Measurements from ENCODE around the gene NRF1.
"Not testable (repeated sequence)": the region's sequence is repeated elsewhere in the genome, so short reads cannot be mapped to it uniquely, and the experiment has no call there.

NRF1 gene

DNA sequence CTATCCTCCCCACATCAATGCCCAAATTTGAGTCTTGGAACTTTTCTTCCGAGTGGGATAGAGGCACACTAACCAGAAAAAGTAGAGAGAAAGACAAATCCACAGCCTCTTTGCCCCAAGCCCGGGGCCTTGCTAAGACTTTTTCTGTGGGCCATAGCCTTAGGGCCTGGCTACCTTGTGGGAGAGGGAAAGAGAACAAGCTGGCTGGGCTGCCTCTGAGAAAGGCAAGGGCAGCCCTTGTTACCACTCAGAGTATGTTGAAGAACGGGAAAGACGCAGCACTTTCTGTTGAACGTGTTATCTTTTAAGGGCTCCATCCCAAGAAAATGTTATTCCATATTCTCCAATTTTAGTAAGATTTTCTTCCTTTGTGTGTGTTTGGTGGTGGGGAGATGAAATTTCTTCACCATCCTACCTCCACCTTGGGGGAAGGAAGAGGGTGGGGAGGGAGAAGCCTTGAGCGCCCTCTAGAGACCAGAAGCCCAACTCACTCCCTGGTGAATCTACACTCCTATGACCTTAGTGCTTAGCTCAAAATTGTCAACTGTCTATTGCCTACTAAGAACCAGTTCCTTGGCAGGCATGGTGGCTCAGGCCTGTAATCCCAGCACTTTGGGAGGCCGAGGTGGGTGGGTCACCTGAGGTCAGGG is 3.9 kb upstream of the NRF1 start:
- DNase-seq, result peak; percentile 24

DNA sequence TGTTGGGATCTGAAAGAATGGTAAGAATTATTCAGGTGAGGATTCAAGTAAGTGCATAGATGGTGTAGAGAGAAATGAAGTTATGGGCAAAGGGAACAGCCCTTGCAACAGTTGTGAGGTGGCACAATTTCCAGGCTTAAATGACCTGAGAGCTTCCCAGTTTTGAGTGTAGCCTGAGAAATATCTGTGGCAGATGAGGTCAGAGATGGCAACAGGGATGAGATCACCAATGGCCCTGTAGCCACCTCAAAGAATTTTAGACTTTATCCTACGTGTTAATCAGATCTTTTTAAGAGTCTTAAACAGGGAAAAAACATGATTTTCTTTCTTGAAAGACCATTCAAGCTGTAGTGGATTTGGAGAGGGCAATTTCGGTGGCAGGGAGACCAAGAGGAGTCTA is 1.9 kb upstream of the NRF1 start:
- no peak for DNase-seq

DNA sequence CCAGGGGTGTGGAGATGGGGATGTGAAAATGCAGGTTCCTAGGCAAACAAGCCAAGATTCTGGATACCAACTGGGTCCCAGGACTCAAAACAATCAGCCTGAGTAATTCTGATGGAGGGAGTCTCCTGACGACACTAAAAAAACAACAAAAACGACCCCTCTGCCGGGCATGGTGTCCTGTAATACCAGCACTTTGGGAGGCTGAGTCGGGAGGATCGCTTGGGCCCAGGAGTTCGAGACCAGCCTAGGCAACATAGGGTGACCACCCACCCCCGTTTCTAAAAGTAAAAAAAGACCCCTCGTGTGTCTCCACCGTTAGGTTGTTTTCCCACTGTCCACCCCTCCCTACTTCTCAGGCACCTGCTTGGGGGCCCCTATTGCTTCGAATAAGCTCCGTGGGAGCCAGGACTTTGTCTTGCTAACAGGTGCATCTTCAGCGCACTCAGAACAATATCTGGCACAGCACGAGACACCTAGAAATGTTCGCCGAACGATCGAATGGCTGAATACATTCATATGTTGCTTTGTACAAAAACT is 743 bp upstream of the NRF1 start:
- DNase-seq, result no peak

GRCh38 chr7:129612112-129613015 is 844 bp downstream of the NRF1 start:
- peak; percentile 25 for DNase-seq

DNA sequence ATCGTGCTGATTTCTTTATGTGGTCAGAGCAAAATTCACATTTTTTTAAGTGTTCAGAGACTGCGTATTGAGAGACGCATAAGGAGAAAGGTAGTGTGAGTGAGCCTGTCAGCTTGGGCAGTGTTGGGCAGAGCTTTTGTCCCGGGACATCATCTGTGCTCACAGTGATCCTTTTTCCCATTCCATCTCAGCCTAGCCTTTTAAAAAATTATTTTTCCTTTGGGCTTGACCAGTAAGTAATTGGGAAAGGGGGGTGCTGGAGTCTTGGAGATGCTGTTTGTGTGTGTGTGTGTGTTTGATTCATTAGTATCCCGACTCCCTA is 1.5 kb downstream of the NRF1 start:
- DNase-seq, result no peak

GRCh38 chr7:129615018-129615417 is 3.5 kb downstream of the NRF1 start:
- DNase-seq, result no peak

DNA sequence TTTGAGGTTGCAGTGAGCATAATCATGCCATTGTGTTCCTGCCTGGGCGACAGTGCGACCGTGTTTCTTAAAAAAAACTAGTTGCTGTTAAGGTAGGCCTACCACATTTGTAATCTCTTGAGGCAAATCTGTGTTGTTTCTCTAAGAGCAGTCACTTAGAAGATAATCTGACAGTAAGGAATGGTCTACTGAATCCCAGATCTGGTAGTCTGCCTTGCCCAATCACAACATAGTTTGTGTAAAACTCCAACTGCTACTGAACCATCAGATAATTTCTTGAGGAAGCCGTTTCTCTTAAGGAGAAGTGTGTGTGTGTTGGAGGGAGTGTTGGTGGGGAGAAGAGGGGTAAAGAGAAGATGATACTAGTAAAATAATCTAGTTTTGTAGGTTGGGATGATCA is 5.0 kb downstream of the NRF1 start:
- DNase-seq, result no peak

- no peak for DNase-seq
These were observed 5.7 kb downstream of the NRF1 start for GRCh38 chr7:129617178-129617577.

DNA sequence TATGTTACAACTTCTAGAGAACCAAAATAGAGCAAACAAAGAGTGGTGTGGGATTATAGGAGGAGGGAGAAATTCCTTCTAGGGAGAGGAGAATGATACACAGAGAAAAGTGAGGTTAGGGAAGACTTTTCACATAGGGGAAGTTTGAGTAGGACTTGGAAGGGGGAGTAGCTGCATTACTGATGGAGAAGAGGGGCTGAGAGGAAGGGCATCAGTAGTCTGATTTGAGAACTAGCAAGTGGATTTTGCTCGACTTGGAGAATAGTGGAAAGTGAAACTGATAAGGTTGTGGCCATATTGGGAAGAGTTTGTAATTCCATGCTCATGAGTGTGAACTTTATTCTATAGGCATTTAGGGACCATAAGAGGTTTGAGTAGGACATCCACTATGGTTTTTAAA is 6.1 kb downstream of the NRF1 start:
- DNase-seq, result no peak

- DNase-seq, result no peak
These were observed 15.4 kb downstream of the NRF1 start for GRCh38 chr7:129626896-129627295.

- DNase-seq, result no peak
These were observed 18.8 kb downstream of the NRF1 start for GRCh38 chr7:129630341-129630740.

DNA sequence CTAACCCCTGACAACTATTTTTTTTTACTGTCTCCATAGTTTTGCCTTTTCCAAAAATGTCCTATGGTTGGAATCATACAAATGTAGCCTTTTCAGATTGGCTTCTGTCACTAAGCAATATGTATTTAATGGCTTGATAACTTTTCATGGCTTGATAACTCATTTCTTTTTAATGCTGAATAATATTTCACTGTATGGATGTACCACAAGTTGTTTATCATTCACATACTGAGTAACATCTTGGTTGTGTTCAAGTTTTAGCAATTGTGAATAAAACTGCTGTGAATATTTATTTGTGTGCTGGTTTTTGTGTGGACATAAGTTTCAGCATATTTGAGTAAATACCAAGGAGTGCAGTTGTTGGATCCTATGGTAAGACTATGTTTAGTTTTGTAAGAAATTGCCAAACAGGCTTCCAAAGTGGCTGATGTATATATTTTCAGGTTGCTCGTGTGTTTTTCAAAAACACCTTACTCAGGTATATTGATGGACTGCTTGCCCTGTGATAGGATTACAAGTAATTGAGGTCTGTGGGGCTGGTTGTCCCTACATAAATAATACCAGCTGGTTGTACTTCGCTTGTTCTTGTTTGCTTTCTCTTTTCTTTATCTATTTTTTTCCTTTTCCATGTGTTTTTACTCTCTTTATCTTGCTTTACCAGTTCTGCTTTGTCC is 23.0 kb downstream of the NRF1 start:
- DNase-seq, result no peak

DNA sequence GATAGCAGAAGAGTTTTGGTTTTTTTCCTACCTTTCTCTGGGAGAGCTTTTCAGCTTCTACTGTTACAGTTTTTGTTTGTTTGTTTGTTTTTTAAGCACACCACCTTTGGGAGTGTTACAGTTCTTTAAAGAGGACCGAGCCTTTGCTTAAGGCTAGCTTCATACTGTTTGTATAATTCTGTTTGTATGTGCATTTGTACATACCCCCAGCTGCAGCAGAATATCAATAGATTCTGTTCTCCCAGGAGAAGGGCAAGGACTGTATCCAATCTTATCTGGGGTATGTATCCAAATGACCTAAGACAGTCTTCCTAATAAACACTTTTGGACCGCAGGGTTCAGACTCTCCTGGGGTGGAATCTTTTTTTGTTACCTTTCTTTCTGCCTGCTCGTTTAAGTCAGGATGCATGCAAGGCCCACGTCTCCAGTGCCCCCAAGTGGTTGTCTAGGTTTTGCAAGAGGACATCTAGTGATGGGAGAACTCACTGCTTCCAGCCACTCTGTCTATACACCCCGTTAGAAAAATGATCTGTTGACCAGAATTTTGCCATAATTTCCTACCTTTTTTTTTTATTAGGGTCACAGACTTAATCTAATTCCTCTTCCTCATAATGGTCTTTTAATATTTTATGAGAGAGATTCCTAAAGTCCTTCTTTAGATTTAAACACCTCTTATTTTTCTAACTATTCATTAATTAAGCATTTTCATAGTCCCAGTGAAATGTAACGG is 23.9 kb downstream of the NRF1 start:
- DNase-seq, result peak; percentile 58

- DNase-seq, result not testable (repeated sequence)
These were observed 24.6 kb downstream of the NRF1 start for GRCh38 chr7:129636030-129636550.

- no peak for DNase-seq
These were observed 25.1 kb downstream of the NRF1 start for GRCh38 chr7:129636641-129637040.

DNA sequence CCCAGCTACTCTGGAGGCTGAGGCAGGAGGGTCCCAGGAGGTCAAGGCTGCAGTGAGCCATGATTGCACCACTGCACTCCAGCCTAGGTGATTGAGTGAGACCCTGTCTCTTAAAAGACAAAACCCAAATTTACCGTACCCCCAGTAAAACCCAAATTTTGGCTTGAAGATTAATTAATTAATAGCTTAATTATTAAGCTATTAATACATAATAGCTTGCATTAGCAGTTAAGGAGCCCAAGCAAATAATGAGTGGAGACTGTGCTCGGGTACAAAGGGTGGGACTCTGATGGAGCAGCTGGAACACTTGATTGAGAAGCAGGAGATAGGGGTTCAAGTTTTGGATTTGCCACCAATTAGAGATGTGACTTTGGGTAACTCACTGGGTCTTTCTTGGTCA is 28.9 kb downstream of the NRF1 start:
- DNase-seq, result no peak

DNA sequence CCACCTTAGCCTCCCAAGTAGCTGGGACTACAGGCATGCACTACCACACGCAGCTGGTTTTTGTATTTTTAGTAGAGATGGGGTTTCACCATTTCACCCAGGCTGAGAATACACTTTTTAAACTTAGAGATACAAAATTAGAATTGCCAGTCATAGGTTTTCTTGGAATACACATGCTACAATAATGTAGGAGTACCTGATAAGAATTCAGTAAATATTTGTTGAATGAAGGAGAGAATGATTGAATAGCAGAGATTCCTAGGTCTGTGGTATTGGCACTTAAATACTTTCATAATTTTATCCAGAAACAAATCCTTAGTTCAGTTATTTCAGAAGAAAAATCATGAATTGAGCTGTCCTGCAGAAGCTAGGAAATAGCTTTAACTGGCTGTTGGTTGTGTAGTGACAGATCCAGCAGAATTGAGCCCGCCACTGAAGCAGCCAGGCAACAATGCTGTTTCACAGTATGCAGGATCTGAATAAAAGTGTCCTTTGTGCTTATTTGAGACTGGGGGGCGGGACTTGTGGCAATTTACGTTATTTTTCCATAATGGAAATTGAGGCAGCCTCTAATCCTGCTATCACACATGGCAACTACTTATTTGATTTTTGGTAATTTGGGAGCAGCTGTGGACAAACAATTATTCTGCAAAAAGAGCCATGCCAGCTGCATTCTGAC is 31.5 kb downstream of the NRF1 start:
- DNase-seq, result no peak

DNA sequence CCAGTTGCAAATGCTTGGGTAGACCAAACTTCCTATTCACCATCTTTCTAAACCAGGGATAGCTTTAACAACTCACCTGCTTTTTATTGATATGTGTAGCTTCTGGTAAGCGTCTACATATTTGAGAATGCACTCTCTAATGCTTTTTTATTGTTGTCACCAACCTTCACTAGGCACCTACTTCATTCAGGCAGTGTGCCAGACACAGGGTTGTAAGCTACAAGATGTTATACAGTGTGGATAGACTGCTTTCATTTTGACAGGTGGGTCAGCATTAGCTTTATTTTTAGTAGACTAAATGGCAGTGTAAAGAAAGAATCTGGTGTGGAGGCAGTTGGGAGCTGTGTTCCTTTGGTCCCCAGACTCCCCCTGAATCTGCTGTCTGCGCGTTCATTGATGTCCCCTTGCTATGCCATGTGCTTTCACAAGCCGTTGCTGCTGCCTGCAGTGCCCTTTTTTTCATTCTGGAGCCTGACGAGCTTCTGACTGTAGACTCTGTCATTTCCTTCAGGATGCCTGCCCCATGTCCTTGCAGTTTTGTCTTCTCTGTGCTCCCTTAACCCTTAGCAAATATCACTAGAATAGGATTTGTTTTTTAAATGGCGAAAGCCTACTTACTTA is 32.1 kb downstream of the NRF1 start:
- no peak for DNase-seq

DNA sequence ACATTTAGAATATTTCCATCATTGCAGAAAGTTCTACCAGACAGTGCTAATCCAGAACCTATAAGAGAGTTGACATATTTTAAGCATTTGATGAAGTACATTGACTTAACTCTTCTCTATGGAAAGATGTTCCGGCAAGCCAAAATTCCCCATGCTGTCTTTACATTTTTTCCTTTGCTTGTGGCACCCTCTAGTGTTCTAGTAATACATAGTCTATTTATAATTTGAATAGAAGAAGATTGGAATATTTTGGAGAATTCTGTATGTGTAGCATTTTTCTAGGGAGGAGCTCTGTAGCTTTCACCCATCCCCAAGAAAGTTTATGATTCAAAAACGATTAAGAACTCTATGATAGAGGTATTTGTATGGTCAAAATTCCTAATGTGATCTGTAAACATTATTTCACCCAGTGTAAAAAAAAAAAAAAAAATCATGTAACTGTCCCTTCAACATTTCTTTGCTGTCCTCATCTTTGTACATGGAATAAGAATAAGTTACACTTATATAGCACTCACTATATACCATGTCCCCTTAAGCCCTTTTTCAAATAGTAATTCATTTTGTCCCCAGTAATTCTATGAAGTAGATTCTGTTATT is 33.2 kb downstream of the NRF1 start:
- DNase-seq, result peak; percentile 4

DNA sequence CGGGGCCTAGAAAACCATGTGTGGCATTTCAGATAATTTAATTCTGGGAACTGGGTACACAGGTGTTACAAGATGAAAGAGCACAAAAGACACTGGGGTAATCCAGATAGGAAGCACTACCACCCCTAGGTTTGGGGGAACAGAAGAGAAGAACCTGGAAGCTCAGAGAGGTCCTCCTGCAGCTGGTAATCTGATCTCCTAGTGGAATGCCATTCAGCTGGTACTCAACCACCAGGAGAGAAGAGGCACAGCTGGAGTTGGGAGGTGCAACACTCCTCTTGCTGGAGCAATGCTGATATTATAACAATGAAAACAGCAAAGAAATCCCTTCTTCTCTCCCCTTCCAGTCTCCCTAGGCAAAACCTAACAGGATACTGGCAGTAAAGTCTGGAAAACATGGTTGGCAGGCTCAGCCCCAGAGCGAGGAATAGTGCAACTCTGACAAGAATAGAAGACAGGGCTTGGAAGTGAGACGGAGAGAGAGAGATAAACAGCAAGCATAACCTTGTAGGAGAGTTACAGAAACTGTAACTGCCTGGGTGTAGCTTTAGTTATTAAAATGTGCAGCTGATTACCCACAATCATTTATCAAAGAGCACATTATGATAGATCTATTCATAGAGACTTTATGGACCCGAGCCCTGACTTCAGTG is 35.0 kb downstream of the NRF1 start:
- no peak for DNase-seq
